Colonic mucosa (tissue), 4 donors: Measurements from ENCODE around the gene SMARCAD1. TPM values are rescaled to one million over a fixed set of nuclear protein-coding genes. Genes with fewer than 3 reads are reported as not detected.

ENCODE experiments used
- DNase-seq: peaks from one replicate; pipeline ENCODE4 v3.0.0-alpha.2; 2020
- H3K27ac ChIP-seq: fragments of 200-600 bp; one replicate; pipeline ENCODE4 v1.8.0; 2021
- H3K27me3 ChIP-seq: fragments of 200-600 bp; one replicate; pipeline ENCODE4 v1.8.0; 2021
- H3K36me3 ChIP-seq: fragments of 200-600 bp; one replicate; pipeline ENCODE4 v1.8.0; 2021
- H3K4me1 ChIP-seq: fragments of 200-600 bp; one replicate; pipeline ENCODE4 v1.8.0; 2021; ENCODE audit warnings: mild to moderate bottlenecking
- H3K4me3 ChIP-seq: fragments of 200-600 bp; one replicate; pipeline ENCODE4 v1.8.0; 2021
- H3K9ac ChIP-seq, 2 donors: one replicate each; pipeline ENCODE4 v1.7.0; 2013; ENCODE audit warnings: control low read depth in 2 of 2, low read depth in 2 of 2, low read length in 2 of 2
- H3K9me3 ChIP-seq: fragments of 200-600 bp; one replicate; pipeline ENCODE4 v1.8.0; 2021
- CTCF ChIP-seq: fragments of 200-600 bp; IDR thresholded peaks from one replicate; pipeline ENCODE4 v1.8.0; 2022; ENCODE audit warnings: antibody characterized with exemption, mild to moderate bottlenecking
- intact Hi-C: fragments of 100-400 bp; cut with DNase I; formaldehyde crosslinking; loops from one replicate; pipeline ENCODE4 v1.14.1; 2022
- total RNA-seq, 2 donors: library from RNA; stranded (reverse); fragmentation: NEBNext Ultra II Directional in 1 of 2; extraction: Animal tissue kit (Norgen Biotek cat#: 25700) in 1 of 2; gene quantifications; one replicate each; pipeline ENCODE4 v1.2.1, GENCODE V29; 2021
- donor health status: healthy.
- donor health status: DM: no; HTN: no; CAD: no.
- donor health status: DM: no; HTN: no; CAD: no.

Gene SMARCAD1
- total RNA-seq, 2 donors from 2014 or later = 15.3 to 18.2 TPM

DNA sequence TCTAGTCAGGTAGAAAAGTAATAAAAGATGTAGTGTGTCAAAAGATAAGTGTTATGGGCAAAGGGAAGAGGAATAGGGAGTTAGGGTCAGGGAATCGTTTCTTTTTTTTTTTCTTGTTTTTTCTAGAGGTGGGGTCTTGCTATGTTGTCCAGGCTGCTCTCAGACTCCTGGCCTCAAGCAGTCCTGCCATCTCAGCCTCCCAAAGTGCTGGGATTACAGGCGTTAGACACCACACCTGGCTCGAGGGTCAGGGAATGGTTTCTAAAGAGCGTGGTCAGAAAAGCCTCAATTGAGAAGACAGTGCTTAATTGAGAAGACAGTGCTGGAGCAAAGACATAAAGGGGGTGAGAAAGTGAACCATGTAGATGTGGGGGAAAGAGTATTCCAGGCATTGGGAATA is 19.1 kb downstream of the SMARCAD1 start:
- Histone ChIP-seq H3K27me3 (no peaks in the 10 kb centered on the region), H3K9ac (no peak overlapping the region), H3K9me3 (no peaks in the 10 kb centered on the region), H3K36me3 (no peaks in the 10 kb centered on the region), H3K27ac (no peak overlapping the region), H3K4me3 (no peak overlapping the region), H3K4me1 (no peaks in the 10 kb centered on the region)
- intact Hi-C loops = no loop called here
- DNase-seq = no peak
- no peak for TF ChIP-seq CTCF

GRCh38 chr4:94228493-94229216 is 21.0 kb downstream of the SMARCAD1 start:
- Histone ChIP-seq H3K36me3 (no peaks in the 10 kb centered on the region), H3K9me3 (no peaks in the 10 kb centered on the region), H3K9ac (no peak overlapping the region), H3K27ac (no peak overlapping the region), H3K27me3 (no peaks in the 10 kb centered on the region), H3K4me3 (no peak overlapping the region), H3K4me1 (no peaks in the 10 kb centered on the region)
- DNase-seq = no peak
- intact Hi-C loops = no loop called here
- no peak for TF ChIP-seq CTCF

DNA sequence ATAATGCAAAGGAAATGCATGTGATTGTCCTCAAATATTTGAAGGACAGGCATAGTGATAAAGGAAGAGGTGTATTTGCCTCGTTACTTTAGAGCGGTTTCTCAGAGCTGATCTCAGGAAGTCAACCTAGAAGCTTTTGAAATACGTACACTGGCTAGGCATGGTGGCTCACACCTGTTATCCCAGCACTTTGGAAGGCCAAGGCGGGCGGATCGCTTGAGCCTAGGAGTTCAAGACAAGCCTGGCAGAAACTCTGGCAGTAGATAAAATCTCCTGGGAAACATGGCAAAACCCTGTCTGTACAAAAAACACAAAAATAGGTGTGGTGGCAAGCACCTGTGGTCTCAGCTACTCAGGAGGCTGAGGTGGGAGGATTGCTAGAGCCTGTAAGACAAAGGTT is 24.9 kb downstream of the SMARCAD1 start:
- H3K36me3 ChIP-seq = no peaks in the 10 kb centered on the region
- no peaks in the 10 kb centered on the region for H3K9me3 ChIP-seq
- no peaks in the 10 kb centered on the region for H3K4me1 ChIP-seq
- DNase-seq = no peak
- H3K27ac ChIP-seq = no peak overlapping the region
- intact Hi-C loops = no loop called here
- no peak overlapping the region for H3K9ac ChIP-seq
- H3K4me3 ChIP-seq = no peak overlapping the region
- no peak for TF ChIP-seq CTCF
- no peaks in the 10 kb centered on the region for H3K27me3 ChIP-seq

DNA sequence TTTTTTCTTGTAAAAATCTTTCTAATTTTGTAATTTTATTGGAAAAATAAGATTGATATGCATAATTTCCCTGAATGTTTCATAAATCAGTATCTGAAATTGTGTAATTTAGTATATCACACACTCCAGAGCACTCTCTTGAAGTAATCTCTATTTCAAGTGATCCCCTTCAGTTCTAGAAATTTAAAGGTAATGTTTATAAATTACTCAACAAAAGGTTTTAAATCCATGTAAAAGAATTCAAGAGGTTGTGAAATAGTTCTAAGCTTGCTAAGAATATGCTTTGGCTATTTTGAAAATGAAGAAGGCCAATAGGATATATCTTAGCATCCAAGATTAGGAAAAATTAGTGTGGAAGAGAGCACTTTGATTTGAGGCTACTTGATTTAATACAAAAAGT is 28.2 kb downstream of the SMARCAD1 start:
- no peaks in the 10 kb centered on the region for H3K9me3 ChIP-seq
- DNase-seq = no peak
- H3K36me3 ChIP-seq = no peaks in the 10 kb centered on the region
- no peaks in the 10 kb centered on the region for H3K4me1 ChIP-seq
- intact Hi-C loops = no loop called here
- TF ChIP-seq CTCF = no peak
- H3K9ac ChIP-seq = no peak overlapping the region
- no peak overlapping the region for H3K27ac ChIP-seq
- H3K4me3 ChIP-seq = no peak overlapping the region
- H3K27me3 ChIP-seq = no peaks in the 10 kb centered on the region

DNA sequence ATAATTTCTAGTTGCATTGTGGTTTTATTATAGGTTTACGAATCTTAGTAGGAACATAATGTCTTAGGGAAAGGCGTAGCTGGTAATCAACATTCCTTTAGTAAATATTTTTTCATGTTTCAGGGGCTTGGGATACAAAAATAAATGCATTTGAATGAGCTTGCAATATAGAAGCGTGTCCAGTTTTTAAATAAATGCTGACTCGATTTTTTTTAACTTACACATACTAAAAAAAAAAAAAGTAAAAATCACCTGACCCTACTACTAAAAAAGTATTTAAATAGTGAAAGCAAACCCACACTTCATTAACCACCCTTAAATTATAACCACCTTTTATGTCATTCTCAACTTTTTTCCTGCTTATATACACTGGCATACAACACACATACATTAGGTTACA is 29.6 kb downstream of the SMARCAD1 start:
- Histone ChIP-seq H3K4me3 (no peak overlapping the region), H3K36me3 (no peaks in the 10 kb centered on the region)
- intact Hi-C loops = no loop called here

More for the DNA sequence above, 29.6 kb downstream of the SMARCAD1 start:
- no peak overlapping the region for H3K27ac ChIP-seq
- no peak for DNase-seq
- H3K27me3 ChIP-seq = no peaks in the 10 kb centered on the region
- no peak for TF ChIP-seq CTCF
- H3K9me3 ChIP-seq = no peaks in the 10 kb centered on the region
- H3K4me1 ChIP-seq = no peaks in the 10 kb centered on the region
- no peak overlapping the region for H3K9ac ChIP-seq
